ENCODE data around the gene CALML3.
A peak's percentile ranks its signal among the peaks of the same experiment; 100 is the strongest.
"Not testable (repeated sequence)": the region's sequence is repeated elsewhere in the genome, so short reads cannot be mapped to it uniquely, and the experiment has no call there.

Gene CALML3

DNA sequence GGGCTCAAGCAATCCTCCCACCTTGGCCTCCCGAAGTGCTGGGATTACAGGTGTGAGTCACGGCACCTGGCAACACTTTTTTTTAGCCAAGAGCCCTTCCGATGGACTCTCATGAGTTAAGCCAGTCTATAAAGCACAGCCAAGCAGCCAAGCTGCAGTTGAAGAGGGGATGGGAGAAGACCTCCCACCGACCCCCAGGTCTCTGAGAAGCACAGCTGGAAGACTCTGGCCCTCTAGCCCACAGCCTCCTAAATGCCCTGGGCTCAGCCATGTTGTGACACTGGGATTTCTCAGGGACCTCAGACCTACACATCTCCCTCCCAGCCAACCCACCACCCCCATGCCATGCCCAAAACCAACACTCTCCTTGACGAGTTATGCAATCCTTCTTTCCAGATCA is 31.1 kb downstream of the CALML3 start:
- no peak for DNase-seq (ENCODE audit: low read depth)

- DNase-seq (ENCODE audit: low read depth) = no peak
These were observed 31.8 kb downstream of the CALML3 start for GRCh38 chr10:5556576-5556975.

GRCh38 chr10:5557040-5557721 is 32.4 kb downstream of the CALML3 start:
- DNase-seq (ENCODE audit: low read depth) = no peak

DNA sequence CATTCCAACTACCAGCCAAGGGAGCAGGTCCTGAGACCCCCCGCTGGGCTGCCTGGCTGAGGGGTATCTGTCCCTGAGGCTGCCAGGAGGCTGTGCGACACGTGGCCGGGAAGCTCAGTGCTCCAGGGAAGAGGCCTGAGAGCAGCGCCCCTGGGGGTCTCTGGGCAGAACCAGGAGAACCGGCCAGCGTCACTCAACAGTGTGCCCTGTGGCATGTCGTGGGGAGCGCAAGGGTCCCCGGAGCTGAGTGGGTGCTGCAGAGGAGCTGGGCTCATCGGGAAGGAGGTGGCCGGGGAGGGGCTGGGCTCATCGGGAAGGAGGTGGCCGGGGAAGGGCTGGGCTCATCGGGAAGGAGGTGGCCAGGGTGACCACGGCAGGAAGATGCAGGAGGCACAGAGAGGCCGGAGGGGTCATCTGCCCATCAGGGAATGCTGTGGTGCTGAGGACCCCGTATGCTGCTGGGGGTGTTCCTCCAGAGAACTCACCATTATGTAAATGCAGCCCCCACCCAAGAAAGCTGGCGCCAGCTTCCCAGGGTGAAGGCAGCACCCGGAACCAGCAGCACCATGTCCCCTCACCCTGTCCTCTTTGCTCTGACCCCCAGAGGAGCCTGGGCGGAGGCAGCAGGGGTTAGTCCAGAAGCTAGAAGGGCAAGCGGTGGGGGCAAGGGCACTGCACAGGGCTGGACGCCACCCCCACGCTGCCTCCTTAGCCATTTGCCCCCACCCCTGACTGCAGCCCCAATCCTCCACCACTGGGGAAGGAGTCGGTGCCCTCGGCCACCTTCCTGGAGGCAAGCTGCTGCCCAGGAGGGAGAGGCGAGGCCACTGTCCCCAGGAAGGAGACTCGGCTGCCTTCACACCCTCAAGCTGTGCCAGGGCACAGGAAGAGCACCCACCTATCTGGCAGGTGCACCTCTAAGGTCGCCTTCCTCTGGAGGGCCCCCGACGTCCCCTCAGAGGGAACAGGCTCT is 33.3 kb downstream of the CALML3 start:
- DNase-seq (ENCODE audit: low read depth) = no peak

GRCh38 chr10:5559022-5559421 is 34.3 kb downstream of the CALML3 start:
- not testable (repeated sequence) for DNase-seq (ENCODE audit: low read depth)

DNA sequence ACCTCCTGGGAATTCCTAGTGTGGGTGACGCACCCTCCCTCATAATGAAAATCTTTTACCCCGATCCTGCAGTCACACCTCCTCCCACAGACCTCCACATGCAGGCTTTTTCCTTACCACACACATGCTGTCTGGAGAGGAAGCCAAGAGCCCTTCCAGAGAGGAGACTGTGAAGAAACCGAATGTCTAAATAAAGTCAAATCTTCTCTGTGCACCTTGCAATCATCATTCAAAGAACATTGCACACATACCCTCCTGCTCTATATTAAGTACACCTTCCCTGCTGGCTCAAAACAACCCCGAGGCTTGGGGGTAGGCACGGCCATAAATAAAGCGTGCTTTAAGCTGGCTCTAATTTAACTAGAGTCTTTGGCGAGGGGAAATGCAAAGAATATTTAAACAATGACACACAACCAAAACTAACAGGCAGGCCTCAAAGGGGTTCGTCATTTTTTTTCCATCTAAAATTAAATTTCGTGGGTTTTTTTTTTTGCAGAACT is 34.9 kb downstream of the CALML3 start:
- DNase-seq (ENCODE audit: low read depth) = no peak

DNA sequence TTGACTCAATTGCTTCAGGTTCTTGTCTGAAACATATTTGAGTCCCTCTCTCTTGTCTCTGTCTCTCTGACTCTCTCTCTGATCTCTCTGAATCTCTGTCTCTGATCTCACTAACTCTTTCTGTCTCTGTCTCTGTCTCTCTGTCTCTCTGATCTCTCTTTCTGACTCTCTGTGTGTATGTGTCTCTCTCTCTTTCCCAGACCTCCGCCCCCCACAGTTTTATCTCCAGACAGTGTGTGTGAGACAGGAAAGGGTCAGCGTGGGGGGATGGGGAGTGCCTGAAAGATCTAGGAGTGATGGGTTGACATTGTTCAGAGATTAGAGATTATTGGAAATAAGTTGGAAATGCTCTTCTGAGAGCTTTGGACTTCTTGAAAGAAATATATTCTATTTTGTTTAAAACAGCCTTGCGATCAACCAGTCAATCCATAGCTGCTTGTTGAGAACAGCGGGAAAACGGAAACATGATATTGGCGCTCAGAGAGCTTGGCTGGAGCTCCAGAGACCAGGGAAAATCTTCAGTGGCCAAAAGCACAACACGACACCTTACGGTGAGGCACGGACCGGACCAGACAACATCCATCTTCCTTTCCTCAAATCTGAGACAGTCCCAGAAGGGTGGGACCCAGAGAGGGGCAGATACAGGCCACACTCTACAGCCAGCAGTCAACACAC is 35.5 kb downstream of the CALML3 start:
- DNase-seq (ENCODE audit: low read depth) = no peak

GRCh38 chr10:5560817-5561703 is 36.3 kb downstream of the CALML3 start:
- DNase-seq (ENCODE audit: low read depth) = no peak

DNA sequence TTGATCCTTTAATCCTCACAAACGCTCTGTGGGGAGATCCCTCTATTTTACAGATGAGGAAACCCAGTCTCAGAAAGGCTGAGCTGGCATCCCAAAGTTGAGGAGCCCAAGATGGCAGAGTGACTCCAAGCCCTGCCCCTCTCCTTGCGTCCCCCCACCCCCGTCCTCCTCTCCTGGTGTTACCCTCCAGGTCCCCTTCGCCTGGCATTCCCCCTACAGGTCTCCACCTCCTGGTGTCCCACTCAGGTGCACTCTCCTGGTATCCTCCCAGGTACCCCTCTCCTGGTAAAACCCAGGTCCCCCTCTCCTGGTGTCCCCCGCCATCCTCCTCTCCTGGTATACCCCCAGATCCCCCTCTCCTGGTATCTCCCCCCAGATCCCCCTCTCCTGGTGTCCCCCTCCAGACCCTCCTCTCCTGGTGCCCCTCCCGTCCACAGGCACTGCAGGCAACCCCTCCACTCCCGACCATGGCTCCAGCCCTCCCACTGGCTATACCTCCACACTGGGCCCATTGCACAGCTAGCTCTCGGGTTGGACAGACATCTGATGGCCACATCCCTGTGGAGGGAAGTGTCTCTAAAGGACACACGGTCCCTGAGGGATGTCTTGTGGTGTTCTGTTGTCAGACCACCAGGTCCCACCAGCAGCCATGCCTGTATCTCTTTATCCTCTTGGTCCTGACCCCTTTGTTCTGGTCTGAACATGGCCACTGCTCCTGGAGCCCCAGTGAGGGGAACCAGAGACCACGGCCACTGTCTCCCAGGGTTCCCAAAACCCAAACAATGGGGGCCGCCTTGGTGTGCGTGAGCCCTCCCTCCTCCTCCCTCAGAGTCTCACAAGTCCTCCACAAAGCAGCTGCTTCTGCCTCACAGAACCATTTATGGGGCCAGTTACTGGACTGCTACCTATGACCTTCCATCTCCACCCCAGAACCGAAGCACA is 37.2 kb downstream of the CALML3 start:
- DNase-seq (ENCODE audit: low read depth) = no peak

- DNase-seq (ENCODE audit: low read depth) = no peak
These were observed 38.7 kb downstream of the CALML3 start for GRCh38 chr10:5563321-5563961.

DNA sequence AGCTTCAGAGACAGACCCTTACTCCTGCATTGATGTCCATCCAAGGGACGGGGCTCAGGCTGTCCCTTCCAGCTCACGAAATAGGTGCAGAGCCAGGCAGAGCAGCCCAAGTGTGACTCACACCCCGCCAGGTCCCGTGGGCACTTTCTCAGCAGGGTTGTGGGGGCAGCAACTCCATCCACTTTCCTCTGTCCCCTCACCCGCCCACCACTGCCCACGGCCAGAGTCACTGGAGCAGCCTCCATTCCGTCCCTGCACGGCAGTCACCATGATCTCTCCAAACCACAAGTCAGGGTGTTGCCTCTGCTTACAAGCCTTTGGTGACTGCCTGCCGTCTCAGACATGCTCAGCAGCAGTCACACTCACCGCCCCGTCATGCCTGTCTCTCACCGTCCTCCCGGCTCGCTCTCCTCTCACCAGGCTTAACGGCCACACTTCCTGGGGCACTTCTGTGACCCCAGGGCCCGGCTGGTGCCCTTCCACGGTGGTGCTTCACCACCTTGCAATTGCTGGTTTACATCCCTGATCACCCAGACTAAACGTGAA is 39.3 kb downstream of the CALML3 start:
- DNase-seq (ENCODE audit: low read depth) = peak; percentile 23

DNA sequence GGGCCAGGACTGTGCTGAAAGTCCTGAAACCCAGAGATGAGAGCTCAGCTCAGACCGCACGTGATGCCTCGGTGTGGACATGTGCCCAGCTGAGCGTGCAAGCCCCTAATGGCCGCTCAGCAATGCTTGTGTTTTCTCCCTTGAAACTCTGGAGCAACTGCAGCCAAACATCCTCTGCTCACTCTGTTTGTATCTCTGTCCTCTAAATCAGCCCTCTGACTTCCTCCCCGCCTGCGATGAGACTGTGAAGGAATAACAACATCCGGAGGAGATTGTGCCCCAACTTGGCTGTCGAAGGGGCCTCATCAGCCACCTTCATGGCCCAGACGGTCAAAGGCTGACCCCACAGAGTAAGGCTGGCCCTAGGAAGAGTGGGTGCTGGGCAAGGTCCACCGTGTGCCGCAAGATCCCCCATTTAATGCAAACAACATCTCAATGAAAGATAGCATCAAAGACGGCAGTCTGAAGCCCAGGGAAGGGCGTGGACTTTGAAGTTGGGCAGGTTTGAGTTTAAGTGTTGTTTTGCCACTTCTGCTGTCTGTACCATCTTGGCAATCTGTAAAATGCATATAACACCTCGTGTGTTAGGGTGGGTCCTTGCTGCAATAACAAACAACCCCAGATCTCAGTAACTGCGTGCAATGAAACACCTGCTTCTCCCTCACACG is 39.9 kb downstream of the CALML3 start:
- no peak for DNase-seq (ENCODE audit: low read depth)

DNA sequence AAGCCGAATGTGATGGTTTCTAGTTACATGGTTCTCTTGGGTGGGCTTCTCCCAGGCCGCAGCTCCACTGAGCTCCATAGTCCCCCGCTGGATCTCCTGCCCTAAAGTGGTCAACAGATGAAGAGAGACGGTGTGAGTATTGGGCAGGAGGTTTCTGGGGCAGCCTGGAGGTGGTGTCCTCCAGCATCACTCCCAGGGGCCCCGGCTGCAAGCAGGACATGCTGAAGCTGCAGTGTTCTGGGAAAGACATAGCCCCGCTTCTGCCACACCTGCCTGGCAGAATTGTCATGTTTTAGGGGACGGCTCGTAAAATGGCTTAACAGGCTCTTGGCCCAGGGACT is 40.4 kb downstream of the CALML3 start:
- DNase-seq (ENCODE audit: low read depth) = no peak

DNA sequence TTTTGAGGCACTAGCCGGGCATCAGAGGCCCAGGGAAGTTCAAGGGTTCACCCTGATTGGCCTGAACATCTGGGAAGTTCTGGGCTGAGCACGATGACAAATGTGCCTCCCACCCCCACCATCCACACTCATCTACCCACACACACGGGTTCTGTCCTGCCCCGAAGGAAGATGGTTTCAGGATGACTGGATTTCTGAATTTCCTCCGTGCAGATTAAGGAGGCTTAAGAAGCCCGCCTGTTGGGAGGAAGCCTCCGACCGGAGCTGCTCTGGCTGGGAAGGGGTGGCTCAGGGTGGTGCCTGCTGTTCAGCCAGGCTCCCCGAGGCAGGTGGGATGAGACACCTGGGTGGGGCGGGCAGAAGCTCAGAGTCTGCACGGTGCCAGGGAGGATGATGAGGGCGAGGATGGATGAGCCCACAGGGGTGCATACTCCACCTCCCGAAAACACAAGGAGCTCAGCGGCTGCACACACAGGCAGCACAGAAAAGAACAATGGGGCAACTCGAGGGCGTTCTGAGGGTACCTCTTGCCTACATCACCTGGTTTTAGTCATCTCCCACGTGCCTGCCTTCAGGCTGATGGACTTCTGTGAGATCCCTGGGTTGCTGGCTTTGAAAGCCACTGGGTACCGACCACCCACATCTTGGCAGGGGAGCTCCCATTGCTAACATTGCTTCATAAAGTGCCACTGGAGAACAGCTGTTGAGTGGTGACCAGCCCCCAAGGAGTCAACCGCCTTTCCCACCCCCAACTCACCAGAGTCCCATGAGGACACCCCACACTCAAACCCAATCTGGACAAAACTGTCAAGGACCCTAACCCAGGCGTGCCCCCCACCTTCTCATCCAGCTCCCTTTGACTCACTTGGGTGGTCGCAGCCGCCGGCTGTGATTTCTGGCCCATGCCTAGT is 41.2 kb downstream of the CALML3 start:
- DNase-seq (ENCODE audit: low read depth) = no peak

DNA sequence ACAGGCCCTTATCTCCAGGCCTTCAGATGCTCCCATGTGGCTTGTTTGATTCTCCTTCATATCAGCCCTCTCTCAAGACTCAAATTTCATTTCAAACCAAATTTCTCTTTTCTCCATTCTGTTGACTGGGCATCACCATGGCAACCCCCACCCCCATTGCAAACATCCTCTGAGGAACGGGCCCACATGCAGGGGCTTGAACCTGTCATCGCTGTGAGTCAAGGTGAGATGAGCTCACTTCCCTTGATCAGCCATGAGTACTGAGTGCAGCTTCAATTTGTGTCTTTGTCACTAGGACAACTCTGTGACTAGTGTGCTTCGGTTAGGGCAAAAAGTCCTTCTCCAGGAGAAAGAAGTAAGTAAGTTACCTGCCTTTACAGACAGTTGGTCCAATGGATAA is 41.9 kb downstream of the CALML3 start:
- DNase-seq (ENCODE audit: low read depth) = peak; percentile 23

DNA sequence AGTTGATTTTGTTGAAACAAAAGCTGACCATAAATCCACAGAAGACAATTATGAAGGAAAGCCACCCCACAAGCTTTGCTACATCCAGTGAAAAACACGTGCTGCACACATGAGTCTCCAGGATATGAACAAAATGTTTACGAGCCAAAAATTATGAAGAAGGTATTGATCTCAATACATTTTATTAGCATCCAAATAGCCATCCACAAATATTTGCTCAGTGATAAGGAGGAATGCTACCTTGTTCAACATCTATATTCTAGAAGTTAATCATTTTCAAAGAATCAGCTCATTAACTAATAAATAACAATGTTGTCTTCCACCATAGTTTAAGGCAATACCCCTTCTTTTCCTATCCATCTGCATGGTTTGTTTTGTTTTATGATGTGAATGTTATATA is 42.7 kb downstream of the CALML3 start:
- DNase-seq (ENCODE audit: low read depth) = no peak

DNA sequence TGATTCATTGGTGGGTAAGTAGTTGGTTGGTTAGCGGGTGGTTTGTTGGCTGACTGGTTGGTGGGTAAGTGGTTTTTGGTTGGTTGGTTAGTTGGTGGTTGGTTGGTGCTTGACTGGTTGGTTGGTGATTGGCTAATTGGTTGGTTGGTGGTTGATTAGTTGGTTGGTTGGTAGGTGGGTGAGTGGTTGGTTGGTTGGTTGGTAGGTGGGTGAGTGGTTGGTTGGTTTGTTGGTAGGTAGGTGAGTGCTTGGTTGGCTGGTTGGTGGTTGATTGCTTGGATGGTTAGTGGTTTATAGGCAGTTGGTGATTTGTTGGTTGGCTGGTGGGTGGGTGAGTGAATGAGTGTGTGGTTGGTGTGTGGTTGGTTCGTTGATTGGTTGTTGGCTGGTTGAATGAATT is 44.2 kb downstream of the CALML3 start:
- DNase-seq (ENCODE audit: low read depth) = no peak

GRCh38 chr10:5569568-5569967 is 44.8 kb downstream of the CALML3 start:
- DNase-seq (ENCODE audit: low read depth) = no peak
